Gastrocnemius medialis (tissue), 4 donors: ENCODE data around the gene STK39. TPM values are rescaled to one million over a fixed set of nuclear protein-coding genes. Genes with fewer than 3 reads are reported as not detected.

Experiments used
- ATAC-seq, 2 donors: fragments of 150-250 bp; one replicate each; pipeline ENCODE4 v1.9.1; 2016
- DNase-seq, 2 donors: peaks; one replicate each; pipeline ENCODE4 v3.0.0-alpha.2; 2019
- H3K27ac ChIP-seq, 4 donors: fragments of 200-600 bp; sonication (generic); 1 replicate in 1 of 4; 2 replicates in 3 of 4; pipeline ENCODE4 v1.5.1; 2016 to 2018; ENCODE audit warnings: mild to moderate bottlenecking in 2 of 4, moderate library complexity in 1 of 4
- H3K27me3 ChIP-seq, 3 donors: fragments of 200-600 bp; sonication (generic) in 2 of 3; 1 replicate in 1 of 3; 2 replicates in 2 of 3; pipeline versions ENCODE4 v1.5.1 to v1.6.0; 2016 to 2019; ENCODE audit warnings: mild to moderate bottlenecking in 1 of 3, moderate library complexity in 1 of 3
- H3K36me3 ChIP-seq, 2 donors: fragments of 200-600 bp; sonication (generic) in 1 of 2; one replicate each; pipeline ENCODE4 v1.5.1; 2017 to 2018
- H3K4me1 ChIP-seq, 2 donors: fragments of 200-600 bp; sonication (generic) in 1 of 2; one replicate each; pipeline ENCODE4 v1.5.1; 2016 to 2017; ENCODE audit warnings: mild to moderate bottlenecking in 2 of 2
- H3K4me3 ChIP-seq, 4 donors: fragments of 200-600 bp; sonication (generic) in 3 of 4; 1 replicate in 1 of 4; 2 replicates in 3 of 4; pipeline ENCODE4 v1.5.1; 2016 to 2019; ENCODE audit warnings: mild to moderate bottlenecking in 2 of 4
- H3K9me3 ChIP-seq, 3 donors: fragments of 200-600 bp; sonication (generic) in 2 of 3; 1 replicate in 1 of 3; 2 replicates in 2 of 3; pipeline ENCODE4 v1.5.1; 2016 to 2019
- POLR2A ChIP-seq, 2 donors: fragments of 450-650 bp; IDR thresholded peaks; one replicate each; pipeline ENCODE4 v1.6.1; 2017; ENCODE audit warnings: antibody characterized with exemption in 2 of 2, mild to moderate bottlenecking in 2 of 2, moderate library complexity in 2 of 2
- in situ Hi-C, 4 donors: fragments of 200-750 bp; cut with MboI; loops; one replicate each; pipeline versions ENCODE4 v1.15.0 to v1.8.0; 2017; ENCODE audit warnings: low sequenced_read_pairs in 4 of 4
- intact Hi-C: fragments of 100-400 bp; cut with DNase I; formaldehyde crosslinking; loops from one replicate; pipeline ENCODE4 v1.15.1; 2023; ENCODE audit warnings: low total_unique reads
- total RNA-seq, 4 donors: library from RNA; depleted of rRNA; stranded (reverse); fragments of >200 nt; gene quantifications; one replicate each; pipeline versions ENCODE4 v1.1.0 to v1.2.3, GENCODE V29; 2016
- TF ChIP-seq, protein P1 (sequence below), 5 experiments: fragments of 450-650 bp in 3 of 5; fragments of 200-600 bp in 2 of 5; sonication (generic) in 2 of 5; IDR thresholded peaks in 4 of 5; conservative IDR thresholded peaks in 1 of 5; 1 replicate in 4 of 5; 2 replicates in 1 of 5; pipeline ENCODE4 v1.5.1; 2016 to 2019; ENCODE audit warnings: antibody characterized with exemption in 5 of 5, mild to moderate bottlenecking in 3 of 5, moderate library complexity in 3 of 5

STK39 gene
- total RNA-seq, 4 donors from 2014 or later = 0.66 to 2.9 (median 1.9) TPM

DNA sequence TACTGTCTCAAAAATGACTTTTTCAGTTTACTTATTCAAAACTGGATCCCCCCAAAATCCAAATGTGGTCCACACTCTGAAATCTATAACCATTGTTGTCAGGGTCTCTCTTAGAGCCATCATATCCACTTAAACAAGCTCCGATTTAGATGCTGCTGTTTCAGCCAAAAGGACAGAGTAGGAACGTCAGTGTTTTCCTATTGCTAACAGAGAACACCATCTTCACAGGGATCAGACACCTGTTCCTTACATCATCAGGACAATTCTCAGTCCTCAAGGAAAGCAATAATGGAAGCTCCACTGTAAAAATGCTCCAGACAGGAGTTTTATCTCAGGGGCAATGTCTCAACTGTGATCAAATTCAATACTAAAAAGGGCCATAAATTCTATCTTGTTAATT is 155.4 kb downstream of the STK39 start:
- H3K4me3 ChIP-seq = no peak overlapping the region
- intact Hi-C loops (no loop called here), in situ Hi-C loops (no loop called here)
- H3K4me1 ChIP-seq = no peaks in the 10 kb centered on the region
- no peaks in the 10 kb centered on the region for H3K36me3 ChIP-seq
- H3K27me3 ChIP-seq = no peaks in the 10 kb centered on the region
- DNase-seq (no peak), ATAC-seq (no peak)
- no peak overlapping the region for H3K27ac ChIP-seq
- no peaks in the 10 kb centered on the region for H3K9me3 ChIP-seq
- TF ChIP-seq, protein P1, sequence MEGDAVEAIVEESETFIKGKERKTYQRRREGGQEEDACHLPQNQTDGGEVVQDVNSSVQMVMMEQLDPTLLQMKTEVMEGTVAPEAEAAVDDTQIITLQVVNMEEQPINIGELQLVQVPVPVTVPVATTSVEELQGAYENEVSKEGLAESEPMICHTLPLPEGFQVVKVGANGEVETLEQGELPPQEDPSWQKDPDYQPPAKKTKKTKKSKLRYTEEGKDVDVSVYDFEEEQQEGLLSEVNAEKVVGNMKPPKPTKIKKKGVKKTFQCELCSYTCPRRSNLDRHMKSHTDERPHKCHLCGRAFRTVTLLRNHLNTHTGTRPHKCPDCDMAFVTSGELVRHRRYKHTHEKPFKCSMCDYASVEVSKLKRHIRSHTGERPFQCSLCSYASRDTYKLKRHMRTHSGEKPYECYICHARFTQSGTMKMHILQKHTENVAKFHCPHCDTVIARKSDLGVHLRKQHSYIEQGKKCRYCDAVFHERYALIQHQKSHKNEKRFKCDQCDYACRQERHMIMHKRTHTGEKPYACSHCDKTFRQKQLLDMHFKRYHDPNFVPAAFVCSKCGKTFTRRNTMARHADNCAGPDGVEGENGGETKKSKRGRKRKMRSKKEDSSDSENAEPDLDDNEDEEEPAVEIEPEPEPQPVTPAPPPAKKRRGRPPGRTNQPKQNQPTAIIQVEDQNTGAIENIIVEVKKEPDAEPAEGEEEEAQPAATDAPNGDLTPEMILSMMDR (IDR thresholded peaks at IDR 0.05 in 4 of 5, conservative IDR thresholded peaks at IDR 0.05 in 1 of 5) = no peak
- TF ChIP-seq POLR2A (IDR thresholded peaks at IDR 0.05) = no peak

DNA sequence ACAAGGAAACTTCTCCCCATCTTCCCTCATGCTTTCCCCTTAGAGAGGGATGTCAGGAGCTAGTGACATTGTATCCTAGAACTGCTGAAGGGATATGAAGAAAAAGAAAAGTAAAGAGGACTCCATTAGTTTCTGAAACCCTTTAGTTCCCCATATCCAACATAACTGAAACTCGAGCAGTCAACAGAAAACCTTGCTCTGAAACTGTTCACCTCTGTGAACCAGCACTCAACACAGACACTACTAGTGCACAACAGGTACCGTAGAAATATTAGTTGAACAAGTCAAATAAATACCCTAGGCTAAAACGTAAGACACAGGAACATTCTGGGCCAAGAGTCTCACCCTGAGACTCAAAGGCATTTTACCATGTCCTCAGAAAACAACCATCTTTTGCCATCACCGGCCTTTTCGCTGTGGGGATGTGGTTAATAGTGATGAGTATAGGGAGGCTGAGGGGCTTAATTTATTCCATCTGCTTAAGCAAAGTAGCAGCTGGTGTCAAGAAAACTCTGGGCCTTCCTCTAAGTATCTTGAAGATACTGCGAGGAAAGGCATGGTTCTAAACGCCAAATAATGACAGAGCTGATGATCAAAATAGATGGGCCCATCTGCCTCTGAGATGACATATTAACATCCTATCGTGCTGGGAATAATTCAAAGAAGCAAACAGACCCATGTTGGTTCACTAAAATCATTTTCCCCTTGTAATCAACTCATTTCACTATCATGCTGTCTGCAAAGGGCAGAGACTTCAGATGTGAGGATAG is 156.8 kb downstream of the STK39 start:
- TF ChIP-seq, protein P1 (IDR thresholded peaks at IDR 0.05 in 4 of 5, conservative IDR thresholded peaks at IDR 0.05 in 1 of 5) = no peak
- no peak for TF ChIP-seq POLR2A (IDR thresholded peaks at IDR 0.05)
- H3K9me3 ChIP-seq = no peaks in the 10 kb centered on the region
- intact Hi-C loops = no loop called here
- no peaks in the 10 kb centered on the region for H3K4me1 ChIP-seq
- ATAC-seq (no peak), DNase-seq (no peak)
- no peaks in the 10 kb centered on the region for H3K36me3 ChIP-seq
- H3K4me3 ChIP-seq = no peak overlapping the region
- in situ Hi-C loops = no loop called here
- no peak overlapping the region for H3K27ac ChIP-seq
- H3K27me3 ChIP-seq = no peaks in the 10 kb centered on the region

DNA sequence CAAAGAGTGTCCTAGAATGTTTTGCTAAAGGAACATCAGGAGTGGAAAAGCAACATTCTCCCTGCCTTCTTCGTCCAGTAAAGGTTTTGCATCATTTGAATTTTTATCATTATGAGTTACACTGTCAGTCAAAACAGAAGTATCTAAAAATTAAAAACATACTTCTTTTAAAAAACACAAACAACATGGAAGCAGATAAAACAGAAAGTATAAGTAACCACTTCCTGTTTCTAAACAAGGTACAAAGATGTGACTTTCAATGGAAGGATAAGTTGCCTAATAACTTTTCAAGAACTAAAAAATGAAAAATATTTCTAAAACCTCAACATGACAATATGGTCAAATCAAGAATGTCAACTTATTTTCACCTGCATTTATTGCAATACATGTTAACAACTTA is 158.2 kb downstream of the STK39 start:
- Histone ChIP-seq H3K9me3 (no peaks in the 10 kb centered on the region), H3K4me1 (no peaks in the 10 kb centered on the region), H3K4me3 (no peak overlapping the region), H3K36me3 (no peaks in the 10 kb centered on the region), H3K27ac (no peak overlapping the region), H3K27me3 (no peaks in the 10 kb centered on the region)
- no peak for TF ChIP-seq POLR2A (IDR thresholded peaks at IDR 0.05)
- TF ChIP-seq, protein P1 (IDR thresholded peaks at IDR 0.05 in 4 of 5, conservative IDR thresholded peaks at IDR 0.05 in 1 of 5) = no peak
- ATAC-seq = no peak
- intact Hi-C loops = no loop called here
- in situ Hi-C loops = no loop called here
- no peak for DNase-seq

DNA sequence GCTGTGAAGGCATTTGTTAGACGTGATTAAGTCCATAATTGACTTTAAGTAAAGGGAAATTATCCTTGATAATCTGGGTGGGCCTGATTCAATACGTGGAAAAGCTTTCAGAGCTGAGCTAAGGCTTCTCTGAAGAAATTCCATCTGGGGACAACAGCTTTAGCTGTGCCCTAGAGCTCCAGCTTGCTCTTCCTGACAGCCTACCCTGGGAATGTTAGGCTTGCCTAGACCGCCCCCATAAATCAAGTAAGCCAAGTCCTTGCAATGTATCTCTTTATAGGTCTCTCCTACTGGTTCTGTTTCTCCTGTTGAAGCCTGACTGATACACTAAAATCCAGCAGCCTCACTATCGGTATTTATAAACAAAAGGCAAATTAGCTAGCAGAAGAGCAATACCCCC is 160.0 kb downstream of the STK39 start:
- H3K4me1 ChIP-seq = no peaks in the 10 kb centered on the region
- intact Hi-C loops = no loop called here
- in situ Hi-C loops = no loop called here
- no peak for DNase-seq
- ATAC-seq = no peak
- H3K27ac ChIP-seq = no peak overlapping the region
- H3K9me3 ChIP-seq = no peaks in the 10 kb centered on the region
- H3K27me3 ChIP-seq = no peaks in the 10 kb centered on the region
- no peak overlapping the region for H3K4me3 ChIP-seq
- TF ChIP-seq POLR2A (IDR thresholded peaks at IDR 0.05) = no peak
- TF ChIP-seq, protein P1 (IDR thresholded peaks at IDR 0.05 in 4 of 5, conservative IDR thresholded peaks at IDR 0.05 in 1 of 5) = no peak
- H3K36me3 ChIP-seq = no peaks in the 10 kb centered on the region

DNA sequence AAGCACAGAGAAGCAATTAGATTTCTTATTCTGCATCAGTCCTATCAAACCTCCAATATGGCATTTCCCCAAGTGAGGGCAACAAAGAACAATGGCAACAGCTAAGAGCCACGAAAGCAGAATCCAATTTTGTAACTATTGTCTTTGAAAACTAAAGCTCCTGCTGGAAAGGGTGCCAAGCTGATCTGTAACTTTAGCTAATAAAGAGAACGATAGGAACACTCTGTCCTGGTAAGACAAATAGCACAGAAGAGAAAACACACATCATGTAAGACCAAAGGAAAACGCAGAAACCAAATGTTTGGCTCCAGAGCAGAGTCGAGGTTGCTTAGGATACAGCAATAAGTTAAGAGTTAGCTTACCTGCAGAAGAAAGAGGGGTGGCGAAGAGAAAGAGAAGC is 160.5 kb downstream of the STK39 start:
- no peaks in the 10 kb centered on the region for H3K27me3 ChIP-seq
- in situ Hi-C loops (no loop called here), intact Hi-C loops (no loop called here)
- ATAC-seq = no peak
- DNase-seq = no peak
- H3K36me3 ChIP-seq = no peaks in the 10 kb centered on the region
- no peaks in the 10 kb centered on the region for H3K4me1 ChIP-seq
- H3K27ac ChIP-seq = no peak overlapping the region
- no peaks in the 10 kb centered on the region for H3K9me3 ChIP-seq
- no peak for TF ChIP-seq POLR2A (IDR thresholded peaks at IDR 0.05)
- TF ChIP-seq, protein P1 (IDR thresholded peaks at IDR 0.05 in 4 of 5, conservative IDR thresholded peaks at IDR 0.05 in 1 of 5) = no peak
- no peak overlapping the region for H3K4me3 ChIP-seq
